Adrenal gland (tissue), 12 donors: ENCODE results near the gene RPS6KC1. TPM values are rescaled to one million over a fixed set of nuclear protein-coding genes. Genes with fewer than 3 reads are reported as not detected.

Source experiments
- DNase-seq, 7 donors: peaks; one replicate each; pipeline ENCODE4 v3.0.0-alpha.2; 2019 to 2020
- H3K27ac ChIP-seq, 5 donors: fragments of 200-600 bp; sonication (generic) in 4 of 5; 1 replicate in 3 of 5; 2 replicates in 2 of 5; pipeline versions ENCODE4 v1.5.1 to v1.8.0; 2016 to 2020; ENCODE audit warnings: mild to moderate bottlenecking in 1 of 5
- H3K27me3 ChIP-seq: fragments of 200-600 bp; 2 replicates; pipeline ENCODE4 v1.8.0; 2021
- H3K36me3 ChIP-seq, 2 donors: fragments of 200-600 bp; replicated peaks in 1 of 2; 1 replicate in 1 of 2; 2 replicates in 1 of 2; pipeline versions ENCODE4 v1.5.1 to v1.8.0; 2018 to 2022
- H3K4me1 ChIP-seq, 2 donors: fragments of 200-600 bp; replicated peaks in 1 of 2; 1 replicate in 1 of 2; 2 replicates in 1 of 2; pipeline versions ENCODE4 v1.5.1 to v1.8.0; 2018 to 2021
- H3K4me3 ChIP-seq, 4 donors: fragments of 200-600 bp; sonication (generic) in 3 of 4; one replicate each; pipeline ENCODE4 v1.5.1; 2016 to 2018
- H3K9me3 ChIP-seq, 3 donors: fragments of 200-600 bp; sonication (generic) in 1 of 3; replicated peaks in 1 of 3; 1 replicate in 2 of 3; 2 replicates in 1 of 3; pipeline versions ENCODE4 v1.5.1 to v1.8.0; 2016 to 2021
- CTCF ChIP-seq, 6 experiments: fragments of 450-650 bp in 4 of 6; fragments of 200-600 bp in 2 of 6; sonication (generic) in 1 of 6; IDR thresholded peaks; 1 replicate in 5 of 6; 2 replicates in 1 of 6; pipeline versions ENCODE4 v1.5.1 to v1.8.0; 2016 to 2021; ENCODE audit warnings: antibody characterized with exemption in 6 of 6, mild to moderate bottlenecking in 2 of 6, moderate library complexity in 1 of 6
- POLR2A ChIP-seq, 2 donors: fragments of 450-650 bp; IDR thresholded peaks; one replicate each; pipeline ENCODE4 v1.6.1; 2017; ENCODE audit warnings: antibody characterized with exemption in 2 of 2, mild to moderate bottlenecking in 2 of 2, moderate library complexity in 1 of 2
- WGBS, 4 donors: extraction: QIAGEN DNeasy Blood & Tissue Kit in 2 of 4; methylation state at CpG; one replicate each; pipeline versions ENCODE4 v1.1.5 to v1.1.7; 2013 to 2017; 5-methylcytosine and 5-hydroxymethylcytosine counted together
- intact Hi-C, 2 donors: fragments of 100-400 bp; cut with DNase I; formaldehyde crosslinking; loops; one replicate each; pipeline versions ENCODE4 v1.14.1 to v1.15.0; 2022 to 2023
- polyA plus RNA-seq, 3 donors: library from polyadenylated mRNA; stranded (reverse); fragments of 200-250 nt in 2 of 3; fragments of 350-450 nt in 1 of 3; fragmentation: Illumina TruSeq in 1 of 3; extraction: RNeasy Lipid Tissue Mini Kit (QIAGEN cat#74804) in 1 of 3; gene quantifications; one replicate each; pipeline ENCODE4 v1.2.3, GENCODE V29; 2013 to 2014
- total RNA-seq, 9 donors: library from RNA; depleted of rRNA in 4 of 9; stranded (reverse); fragments of >200 nt in 4 of 9; fragments of 120-200 nt in 1 of 9; fragmentation: NEBNext Ultra II Directional in 1 of 9; extraction: Animal tissue kit (Norgen Biotek cat#: 25700) in 1 of 9; gene quantifications; one replicate each; pipeline versions ENCODE4 v1.1.0 to v1.2.4, GENCODE V29; 2013 to 2023
- donor health status: healthy with polysubstance abuse.
- donor health status: Bipolar disorder and iron deficiency.
- donor health status: DM: yes; HTN: yes; CAD: no.
- donor health status: DM: no; HTN: no; CAD: no.
- donor health status: DM: no; HTN: no; CAD: no.
- donor health status: DM: yes; HTN: yes; CAD: no.

RPS6KC1 gene
- total and polyA plus RNA-seq, 12 donors = 7.6 to 67.2 (median 26.2) TPM

- Histone ChIP-seq H3K36me3 (no peaks in the 10 kb centered on the region), H3K9me3 (no peaks in the 10 kb centered on the region), H3K27me3 (no peaks in the 10 kb centered on the region), H3K4me3 (no peak overlapping the region), H3K4me1 (no peaks in the 10 kb centered on the region), H3K27ac (no peak overlapping the region)
- DNase-seq = no peak
- intact Hi-C loops = no loop called here
- WGBS, 4 donors = 71 to 82% (median 77%) methylated on average over 2 of the region's 2 CpGs
- no peak for TF ChIP-seq POLR2A (IDR thresholded peaks at IDR 0.05)
- no peak for TF ChIP-seq CTCF (IDR thresholded peaks at IDR 0.05)
These were observed 196.0 kb downstream of the RPS6KC1 start for GRCh38 chr1:213247038-213247437.

GRCh38 chr1:213249395-213249794, 198.4 kb downstream of the RPS6KC1 start:
- Histone ChIP-seq H3K4me3 (no peak overlapping the region), H3K27me3 (no peaks in the 10 kb centered on the region), H3K4me1 (no peaks in the 10 kb centered on the region), H3K9me3 (no peaks in the 10 kb centered on the region), H3K36me3 (no peaks in the 10 kb centered on the region), H3K27ac (no peak overlapping the region)
- DNase-seq = no peak
- TF ChIP-seq CTCF (IDR thresholded peaks at IDR 0.05) (no peak), POLR2A (IDR thresholded peaks at IDR 0.05) (no peak)
- 95 to 98% (median 97%) methylated on average over 6 of the region's 6 CpGs for WGBS, 4 donors
- intact Hi-C loops = no loop called here

- H3K27me3 ChIP-seq = no peaks in the 10 kb centered on the region
- H3K9me3 ChIP-seq = no peaks in the 10 kb centered on the region
- no peaks in the 10 kb centered on the region for H3K36me3 ChIP-seq
- intact Hi-C loops = no loop called here
- no peak overlapping the region for H3K27ac ChIP-seq
- no peak overlapping the region for H3K4me3 ChIP-seq
- DNase-seq = no peak
- TF ChIP-seq POLR2A (IDR thresholded peaks at IDR 0.05) (no peak), CTCF (IDR thresholded peaks at IDR 0.05) (no peak)
- H3K4me1 ChIP-seq = no peaks in the 10 kb centered on the region
- 90 to 99% (median 93%) methylated on average over 6 of the region's 6 CpGs for WGBS, 4 donors
These were observed 199.0 kb downstream of the RPS6KC1 start for GRCh38 chr1:213250041-213250440.

GRCh38 chr1:213250446-213250845, 199.4 kb downstream of the RPS6KC1 start:
- no peak for DNase-seq
- H3K36me3 ChIP-seq = no peaks in the 10 kb centered on the region
- H3K4me1 ChIP-seq = no peaks in the 10 kb centered on the region
- no peak overlapping the region for H3K4me3 ChIP-seq
- H3K9me3 ChIP-seq = no peaks in the 10 kb centered on the region
- WGBS, 4 donors = 89 to 96% (median 94%) methylated on average over 3 of the region's 3 CpGs
- no peaks in the 10 kb centered on the region for H3K27me3 ChIP-seq
- no peak overlapping the region for H3K27ac ChIP-seq
- TF ChIP-seq POLR2A (IDR thresholded peaks at IDR 0.05) (no peak), CTCF (IDR thresholded peaks at IDR 0.05) (no peak)
- intact Hi-C loops = no loop called here
